Activated CD8-positive, alpha-beta T cell treated with anti-CD3 and anti-CD28 coated beads, Interleukin-2, amount 10 ng/mL, durations not matched to agents 7 days and 5 days (primary cell): ENCODE data around the gene GPR150. TPM values are rescaled to one million over a fixed set of nuclear protein-coding genes. Genes with fewer than 3 reads are reported as not detected.

ENCODE experiments used
- ATAC-seq: fragments of 150-1000 bp; cut with Tn5 transposase; one replicate; pipeline ENCODE4 v1.10.0; 2021; ENCODE audit warnings: moderate library complexity
- CTCF ChIA-PET: fragments of 350-600 bp; sonication (Branson Sonifier 250); formaldehyde crosslinking; loops from one replicate; lab custom pipeline; 2021; ENCODE audit warnings: antibody characterized with exemption; lab: Charles Lee
- POLR2A ChIA-PET: fragments of 350-600 bp; sonication (Branson Sonifier 250); formaldehyde crosslinking; loops from one replicate; lab custom pipeline; 2021; ENCODE audit warnings: antibody characterized with exemption; lab: Charles Lee
- DNase-seq: peaks from one replicate; pipeline ENCODE4 v3.0.0-alpha.2; 2020
- H3K27ac Mint-ChIP-seq: one replicate; pipeline ENCODE4 v1.8.0; 2021; ENCODE audit warnings: mild to moderate bottlenecking, mixed read lengths
- H3K27me3 Mint-ChIP-seq: one replicate; pipeline ENCODE4 v1.8.0; 2021; ENCODE audit warnings: low read depth, mixed read lengths
- H3K36me3 Mint-ChIP-seq: one replicate; pipeline ENCODE4 v1.8.0; 2021; ENCODE audit warnings: low read depth, mixed read lengths
- H3K4me1 Mint-ChIP-seq: one replicate; pipeline ENCODE4 v1.8.0; 2021; ENCODE audit warnings: low read depth, mixed read lengths
- H3K4me3 Mint-ChIP-seq: one replicate; pipeline ENCODE4 v1.8.0; 2021; ENCODE audit warnings: mild to moderate bottlenecking, mixed read lengths
- H3K9me3 Mint-ChIP-seq: one replicate; pipeline ENCODE4 v1.8.0; 2022; ENCODE audit warnings: mixed read lengths; ENCODE audit not compliant: insufficient read depth
- total RNA-seq, 2 experiments: library from RNA; stranded (reverse); gene quantifications; one replicate each; pipeline ENCODE4 v1.2.3, GENCODE V29; 2021

The GPR150 gene
- total RNA-seq, 2 experiments from 2014 or later, result 0.74 to 0.83 TPM

GRCh38 chr5:95655575-95655974 is 35.7 kb downstream of the GPR150 start:
- ChIA-PET POLR2A (no interaction called here), CTCF (interaction anchor here (0.7 to 2.2 kb wide), 4 partner anchors 9 to 13 kb away, joined by 3 to 8 read pairs (median 7); partner anchors contain the start of gene RFESD)
- Mint-ChIP-seq H3K4me1 (no peaks in the 10 kb centered on the region), H3K4me3 (no peak overlapping the region), H3K36me3 (no peaks in the 10 kb centered on the region), H3K9me3 (no peaks in the 10 kb centered on the region), H3K27me3 (peaks cover 1% of the 10 kb centered on the region), H3K27ac (no peak overlapping the region)
- no peak for DNase-seq
- no peak for ATAC-seq

GRCh38 chr5:95660060-95660459 is 40.2 kb downstream of the GPR150 start:
- ChIA-PET CTCF (interaction anchor here (1.9 kb wide), 1 partner anchor 190 kb away, joined by 5 read pairs; no protein-coding TSS in a partner anchor), POLR2A (no interaction called here)
- Mint-ChIP-seq H3K4me3 (no peak overlapping the region), H3K9me3 (no peaks in the 10 kb centered on the region), H3K36me3 (no peaks in the 10 kb centered on the region), H3K27me3 (peaks cover 5% of the 10 kb centered on the region), H3K4me1 (no peaks in the 10 kb centered on the region), H3K27ac (no peak overlapping the region)
- ATAC-seq (no peak), DNase-seq (no peak)

GRCh38 chr5:95662946-95663345 is 43.1 kb downstream of the GPR150 start:
- no peaks in the 10 kb centered on the region for H3K4me1 Mint-ChIP-seq
- CTCF ChIA-PET, result interaction anchor here (1.1 to 4.8 kb wide), 13 partner anchors 10 to 190 kb away, joined by 3 to 42 read pairs (median 13); partner anchors contain the start of gene RFESD
- H3K27me3 Mint-ChIP-seq, result peaks cover 6% of the 10 kb centered on the region
- no peaks in the 10 kb centered on the region for H3K36me3 Mint-ChIP-seq
- DNase-seq (no peak), ATAC-seq (no peak)
- no peak overlapping the region for H3K4me3 Mint-ChIP-seq
- POLR2A ChIA-PET, result no interaction called here
- no peaks in the 10 kb centered on the region for H3K9me3 Mint-ChIP-seq
- H3K27ac Mint-ChIP-seq, result no peak overlapping the region

GRCh38 chr5:95664204-95664786 is 44.4 kb downstream of the GPR150 start:
- Mint-ChIP-seq H3K4me1 (no peaks in the 10 kb centered on the region), H3K27me3 (peaks cover 7% of the 10 kb centered on the region), H3K4me3 (no peak overlapping the region), H3K36me3 (no peaks in the 10 kb centered on the region), H3K9me3 (no peaks in the 10 kb centered on the region), H3K27ac (no peak overlapping the region)
- DNase-seq, result peak; percentile 59
- POLR2A ChIA-PET, result no interaction called here
- ATAC-seq, result no peak
- CTCF ChIA-PET, result interaction anchor here (0.7 to 4.8 kb wide), 45 partner anchors 9 to 384 kb away, joined by 3 to 42 read pairs (median 5); partner anchors contain the start of genes GLRX, RFESD and RHOBTB3

GRCh38 chr5:95667061-95667618 is 47.3 kb downstream of the GPR150 start:
- Mint-ChIP-seq H3K9me3 (no peaks in the 10 kb centered on the region), H3K4me3 (no peak overlapping the region), H3K36me3 (no peaks in the 10 kb centered on the region), H3K27me3 (peaks cover 5% of the 10 kb centered on the region), H3K4me1 (no peaks in the 10 kb centered on the region), H3K27ac (no peak overlapping the region)
- DNase-seq (no peak), ATAC-seq (no peak)
- ChIA-PET POLR2A (no interaction called here), CTCF (interaction anchor here (1.2 to 4.8 kb wide), 4 partner anchors 21 to 181 kb away, joined by 3 to 42 read pairs (median 8); partner anchors contain the start of gene RFESD)

- no peak for DNase-seq
- no peak for ATAC-seq
- no peak overlapping the region for H3K4me3 Mint-ChIP-seq
- POLR2A ChIA-PET, result no interaction called here
- no peaks in the 10 kb centered on the region for H3K4me1 Mint-ChIP-seq
- no peak overlapping the region for H3K27ac Mint-ChIP-seq
- H3K9me3 Mint-ChIP-seq, result no peaks in the 10 kb centered on the region
- H3K27me3 Mint-ChIP-seq, result peaks cover 7% of the 10 kb centered on the region
- no peaks in the 10 kb centered on the region for H3K36me3 Mint-ChIP-seq
- CTCF ChIA-PET, result interaction anchor here (1.2 to 4.8 kb wide), 3 partner anchors 21 to 180 kb away, joined by 3 to 42 read pairs (median 3); partner anchors contain the start of gene RFESD
Observed at GRCh38 chr5:95667678-95668077, 47.8 kb downstream of the GPR150 start.

GRCh38 chr5:95668216-95668615 is 48.3 kb downstream of the GPR150 start:
- CTCF ChIA-PET, result interaction anchor here (1.2 to 2.8 kb wide), 2 partner anchors 22 to 113 kb away, joined by 3 to 12 read pairs; partner anchors contain the start of gene RFESD
- DNase-seq, result no peak
- Mint-ChIP-seq H3K4me3 (no peak overlapping the region), H3K36me3 (no peaks in the 10 kb centered on the region), H3K9me3 (no peaks in the 10 kb centered on the region), H3K27ac (no peak overlapping the region), H3K27me3 (peaks cover 10% of the 10 kb centered on the region), H3K4me1 (no peaks in the 10 kb centered on the region)
- POLR2A ChIA-PET, result no interaction called here
- no peak for ATAC-seq

GRCh38 chr5:95668728-95669127 is 48.8 kb downstream of the GPR150 start:
- H3K27me3 Mint-ChIP-seq, result peaks cover 11% of the 10 kb centered on the region
- no peaks in the 10 kb centered on the region for H3K9me3 Mint-ChIP-seq
- H3K36me3 Mint-ChIP-seq, result no peaks in the 10 kb centered on the region
- DNase-seq (no peak), ATAC-seq (no peak)
- H3K4me3 Mint-ChIP-seq, result no peak overlapping the region
- ChIA-PET CTCF (interaction anchor here (1.0 to 2.8 kb wide), 2 partner anchors 14 to 113 kb away, joined by 3 to 12 read pairs; no protein-coding TSS in a partner anchor), POLR2A (no interaction called here)
- no peaks in the 10 kb centered on the region for H3K4me1 Mint-ChIP-seq
- no peak overlapping the region for H3K27ac Mint-ChIP-seq

GRCh38 chr5:95669540-95669939 is 49.7 kb downstream of the GPR150 start:
- H3K27me3 Mint-ChIP-seq, result peaks cover 11% of the 10 kb centered on the region
- no peaks in the 10 kb centered on the region for H3K9me3 Mint-ChIP-seq
- no peak overlapping the region for H3K4me3 Mint-ChIP-seq
- ChIA-PET POLR2A (no interaction called here), CTCF (interaction anchor here (1.0 to 2.8 kb wide), 3 partner anchors 14 to 112 kb away, joined by 3 to 12 read pairs (median 3); partner anchors contain the start of gene RFESD)
- DNase-seq, result no peak
- ATAC-seq, result no peak
- no peak overlapping the region for H3K27ac Mint-ChIP-seq
- H3K36me3 Mint-ChIP-seq, result no peaks in the 10 kb centered on the region
- H3K4me1 Mint-ChIP-seq, result no peaks in the 10 kb centered on the region

- H3K4me3 Mint-ChIP-seq, result no peak overlapping the region
- no peaks in the 10 kb centered on the region for H3K4me1 Mint-ChIP-seq
- no peaks in the 10 kb centered on the region for H3K9me3 Mint-ChIP-seq
- H3K27ac Mint-ChIP-seq, result no peak overlapping the region
- DNase-seq, result no peak
- ATAC-seq, result no peak
- CTCF ChIA-PET, result interaction anchor here (1.1 to 2.8 kb wide), 2 partner anchors 23 to 111 kb away, joined by 3 to 12 read pairs; partner anchors contain the start of gene RFESD
- H3K36me3 Mint-ChIP-seq, result no peaks in the 10 kb centered on the region
- H3K27me3 Mint-ChIP-seq, result peaks cover 11% of the 10 kb centered on the region
- POLR2A ChIA-PET, result no interaction called here
Observed at GRCh38 chr5:95669985-95670384, 50.1 kb downstream of the GPR150 start.

GRCh38 chr5:95670568-95670967 is 50.7 kb downstream of the GPR150 start:
- Mint-ChIP-seq H3K27ac (no peak overlapping the region), H3K9me3 (no peaks in the 10 kb centered on the region), H3K36me3 (no peaks in the 10 kb centered on the region), H3K27me3 (peaks cover 12% of the 10 kb centered on the region), H3K4me1 (no peaks in the 10 kb centered on the region), H3K4me3 (no peak overlapping the region)
- DNase-seq (no peak), ATAC-seq (no peak)
- ChIA-PET CTCF (interaction anchor here (2.8 kb wide), 1 partner anchor 111 kb away, joined by 12 read pairs; no protein-coding TSS in a partner anchor), POLR2A (no interaction called here)
